HG03064 (cell line): Measurements from ENCODE around the gene DOCK2.
"Not testable (repeated sequence)": the region's sequence is repeated elsewhere in the genome, so short reads cannot be mapped to it uniquely, and the experiment has no call there.

Experiments used
- ATAC-seq: cut with Tn5 transposase; IDR thresholded peaks from one replicate; pipeline ENCODE4 v1.9.1; 2021; ENCODE audit warnings: low read depth; ENCODE audit not compliant: unreplicated experiment

DOCK2 gene

DNA sequence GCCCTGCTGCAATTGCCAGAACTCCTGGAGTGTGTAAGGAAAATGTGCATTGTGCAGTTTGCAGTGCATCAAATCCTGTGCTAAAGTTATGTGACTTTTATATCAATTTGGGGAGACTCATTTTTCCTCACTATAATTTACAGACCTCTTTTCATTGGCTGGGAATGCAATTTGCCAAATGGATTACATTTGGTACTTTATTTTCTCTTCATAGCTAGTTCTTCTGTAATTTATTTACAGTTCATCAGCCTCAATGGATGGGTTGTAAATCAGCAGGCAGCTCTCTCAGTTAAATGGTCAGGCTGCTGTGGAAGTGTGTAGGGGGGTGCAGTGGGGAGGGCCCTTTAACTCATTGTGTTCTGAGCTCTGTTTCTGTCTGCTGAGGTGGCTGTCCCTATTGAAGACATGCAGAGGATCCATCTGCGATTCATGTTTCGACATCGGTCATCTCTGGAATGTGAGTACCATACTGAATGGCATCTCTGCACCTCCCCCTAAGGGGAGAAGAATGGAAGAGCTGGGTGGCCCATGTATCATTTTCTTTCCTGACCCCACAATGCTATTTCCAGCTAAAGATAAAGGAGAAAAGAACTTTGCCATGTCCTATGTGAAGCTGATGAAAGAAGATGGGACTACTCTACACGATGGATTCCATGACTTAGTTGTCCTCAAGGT is 74.6 kb downstream of the DOCK2 start:
- ATAC-seq, result no peak

DNA sequence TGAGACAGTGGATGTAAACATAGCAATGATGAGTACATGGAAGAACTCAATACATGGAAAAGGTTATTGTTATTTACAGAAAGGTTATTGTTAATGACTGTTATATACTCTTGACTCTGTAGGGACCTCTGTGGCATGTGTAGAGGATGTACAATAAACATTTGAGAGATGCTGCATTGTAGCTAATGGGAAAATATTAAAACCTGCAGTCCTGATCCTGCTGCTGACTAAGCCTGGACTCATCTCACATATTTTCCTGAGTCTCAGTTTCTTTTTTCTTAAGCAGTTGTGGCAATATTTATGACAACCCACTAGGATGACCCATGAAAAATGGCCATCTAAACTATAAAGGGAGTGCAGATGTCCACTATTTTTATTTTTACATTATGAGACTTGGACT is 75.4 kb downstream of the DOCK2 start:
- no peak for ATAC-seq

DNA sequence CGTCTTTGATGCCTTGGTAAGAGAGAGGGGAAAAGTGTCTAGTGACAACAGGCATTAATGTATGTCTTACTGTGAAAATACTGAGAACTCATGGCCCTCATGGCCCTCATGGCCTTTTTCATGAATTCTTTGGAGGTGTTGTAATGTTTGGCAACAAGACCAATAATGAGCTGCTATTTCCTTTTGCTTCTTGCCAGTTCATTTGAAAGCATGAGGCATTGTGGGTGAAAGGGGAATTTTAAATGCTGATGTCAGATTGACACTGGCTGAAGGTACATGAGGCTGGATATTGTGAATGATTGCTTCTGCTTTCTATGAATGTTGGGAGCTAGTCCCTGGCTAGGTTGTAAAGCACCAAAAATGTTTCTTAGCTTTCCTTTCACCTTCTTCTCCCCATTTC is 79.2 kb downstream of the DOCK2 start:
- no peak for ATAC-seq

DNA sequence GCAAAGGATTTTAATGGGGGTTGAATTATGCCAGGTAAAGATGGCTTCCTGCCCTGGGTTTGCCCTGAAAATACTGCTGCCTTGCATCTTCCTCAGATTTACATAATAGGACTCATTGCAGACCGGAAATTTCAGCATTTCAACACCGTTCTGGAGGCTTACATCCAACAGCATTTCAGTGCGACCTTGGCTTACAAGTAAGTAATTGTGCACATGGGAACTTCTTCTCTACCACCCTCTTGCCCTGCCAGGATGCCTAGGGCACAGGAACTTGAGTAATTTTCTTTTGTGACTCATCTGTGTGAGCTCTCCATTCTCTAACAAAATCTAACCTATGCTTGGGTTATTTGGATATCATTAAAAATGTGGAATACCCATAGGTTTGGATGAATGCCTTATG is 80.2 kb downstream of the DOCK2 start:
- ATAC-seq, result no peak

DNA sequence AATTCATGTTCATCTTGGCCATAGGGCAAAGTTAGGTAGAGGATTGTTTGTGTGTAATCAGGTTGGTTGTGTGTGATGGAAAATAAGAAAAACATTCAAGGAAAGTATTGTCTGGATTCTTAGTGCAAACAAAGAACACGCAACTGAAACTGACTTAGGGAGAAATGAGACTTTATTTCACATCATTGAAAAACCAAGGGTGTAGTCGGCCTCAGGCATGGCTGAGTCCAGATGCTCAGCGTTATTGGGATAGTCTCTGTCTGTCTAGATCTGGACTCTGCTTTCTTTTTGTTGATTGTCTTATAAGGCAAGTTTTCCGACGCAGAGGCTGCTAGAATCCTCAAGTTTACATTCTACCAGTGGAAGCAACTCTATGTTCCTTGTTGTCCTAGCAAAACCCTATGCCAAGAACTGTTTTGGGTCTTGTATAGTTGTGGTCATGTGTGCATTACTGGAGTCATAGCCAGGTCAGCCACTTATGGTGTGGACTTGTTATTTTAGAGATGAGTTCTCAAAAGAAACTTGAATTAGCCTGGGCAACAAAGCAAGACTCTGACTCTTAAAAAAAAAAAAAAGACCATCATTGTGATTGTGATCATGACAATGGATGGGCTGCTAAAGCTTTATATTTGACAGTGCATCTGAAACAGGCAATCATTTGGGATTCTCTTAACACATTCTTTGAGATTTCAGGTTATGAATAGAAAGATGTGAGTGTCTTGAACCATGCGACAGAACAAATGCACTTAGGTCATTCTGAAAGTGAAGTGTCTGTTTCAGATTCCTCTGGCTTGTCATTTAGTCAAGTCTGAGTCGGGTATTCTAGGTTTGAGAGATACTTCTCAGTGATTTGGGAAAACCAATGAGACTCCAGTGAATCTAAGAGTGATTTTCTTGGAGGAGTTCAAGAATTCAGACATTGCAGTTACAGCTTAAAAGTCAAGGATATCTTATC is 82.6 kb downstream of the DOCK2 start:
- peak; percentile 74 for ATAC-seq

DNA sequence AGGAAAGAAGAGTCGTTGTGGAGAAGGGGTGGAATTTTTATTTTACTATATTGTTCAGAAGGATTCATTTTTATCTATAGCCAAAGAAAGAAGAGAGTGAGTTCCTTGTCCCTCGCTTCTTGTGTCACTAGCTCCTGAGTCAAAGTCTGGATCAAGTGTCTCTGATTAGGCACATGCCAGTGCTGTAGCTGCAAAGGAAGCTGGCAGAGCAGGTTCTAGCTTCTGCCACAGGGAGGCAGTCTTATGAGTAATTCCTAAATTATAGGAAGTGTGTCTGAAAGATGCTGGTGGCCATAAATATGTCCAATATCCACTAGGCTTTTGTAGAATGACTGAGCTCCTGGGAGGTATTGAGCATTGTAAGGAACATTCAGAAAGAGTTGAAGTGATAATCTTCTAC is 84.7 kb downstream of the DOCK2 start:
- ATAC-seq, result no peak

DNA sequence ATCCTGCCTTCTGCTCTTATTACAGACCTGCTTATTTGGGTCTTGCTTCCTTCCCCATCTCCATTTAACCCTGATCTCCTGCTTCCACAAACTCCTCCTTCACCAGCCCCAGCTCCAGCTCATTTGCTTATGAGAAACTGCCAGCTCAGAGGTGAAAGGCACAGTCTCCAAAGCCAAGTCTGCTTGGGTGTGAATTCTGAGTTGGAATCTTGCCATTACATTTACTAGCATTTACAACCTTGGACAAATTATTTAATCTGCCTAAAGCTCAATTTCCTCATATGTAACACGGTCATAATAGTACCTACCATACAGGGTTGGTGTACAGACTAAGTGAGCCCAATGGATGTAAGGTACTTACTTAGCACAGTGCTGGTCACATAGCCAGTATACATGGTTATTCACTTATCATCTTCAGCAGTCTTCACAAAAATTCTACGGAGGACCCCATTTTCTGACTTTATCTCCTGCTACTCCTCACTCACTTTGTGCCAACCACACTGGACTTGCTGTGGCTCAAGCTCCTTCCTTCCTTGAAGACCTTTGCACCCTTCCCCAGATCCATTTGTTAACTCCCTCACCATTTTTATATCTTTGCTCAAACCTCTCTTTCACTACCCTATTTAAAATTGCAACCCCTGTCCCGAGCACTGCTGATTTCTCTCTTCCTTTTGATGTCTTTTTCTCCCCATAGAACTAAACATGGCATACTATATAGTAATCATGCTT is 86.2 kb downstream of the DOCK2 start:
- ATAC-seq, result no peak

DNA sequence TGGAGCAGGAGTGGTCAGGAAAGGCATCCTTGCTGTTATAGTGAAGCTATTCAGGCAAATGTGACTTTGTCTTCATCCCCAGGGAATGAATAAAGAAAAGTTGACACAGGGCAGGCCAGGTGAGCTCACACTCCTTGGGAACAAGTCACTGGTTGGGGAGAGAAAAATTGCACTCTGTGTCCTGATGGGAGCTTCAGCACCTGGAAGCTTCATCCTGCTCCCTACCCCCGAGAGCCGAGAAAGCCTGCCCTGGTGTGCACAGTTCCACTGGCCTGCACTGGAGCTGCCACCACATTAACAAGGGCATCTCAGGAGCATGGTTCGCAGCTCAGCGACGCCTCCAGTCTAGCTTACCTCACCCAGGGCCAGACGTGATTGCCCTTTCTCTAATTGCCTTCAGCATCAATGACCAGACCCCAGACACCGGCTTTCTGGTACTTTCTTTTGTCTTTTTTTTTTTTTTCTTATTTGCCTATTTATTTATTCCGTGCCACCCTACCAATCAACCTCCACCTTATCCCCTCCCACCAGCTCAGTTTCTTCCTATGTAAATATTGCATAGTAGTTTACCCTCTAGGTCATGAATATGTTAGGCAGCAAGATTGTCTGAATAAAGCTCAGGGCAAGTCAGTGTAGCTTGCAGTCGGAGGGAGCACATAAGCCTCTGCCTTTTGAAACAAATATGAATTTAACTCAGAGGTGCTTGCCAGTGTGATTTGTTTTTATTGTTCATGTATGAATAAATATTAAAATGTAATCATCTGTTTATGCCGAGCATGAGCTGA is 87.4 kb downstream of the DOCK2 start:
- no peak for ATAC-seq

DNA sequence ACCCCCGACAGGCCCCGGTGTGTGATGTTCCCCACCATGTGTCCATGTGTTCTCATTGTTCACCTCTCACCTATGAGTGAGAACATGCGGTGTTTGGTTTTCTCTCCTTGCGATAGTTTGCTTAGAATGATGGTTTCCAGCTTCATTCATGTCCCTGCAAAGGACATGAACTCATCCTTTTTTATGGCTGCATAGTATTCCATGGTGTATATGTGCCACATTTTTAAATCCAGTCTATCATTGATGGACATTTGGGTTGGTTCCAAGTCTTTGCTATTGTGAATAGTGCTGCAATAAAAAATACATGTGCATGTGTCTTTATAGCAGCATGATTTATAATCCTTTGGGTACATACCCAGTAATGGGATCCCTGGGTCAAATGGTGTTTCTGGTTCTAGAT is 88.6 kb downstream of the DOCK2 start:
- ATAC-seq, result not testable (repeated sequence)

DNA sequence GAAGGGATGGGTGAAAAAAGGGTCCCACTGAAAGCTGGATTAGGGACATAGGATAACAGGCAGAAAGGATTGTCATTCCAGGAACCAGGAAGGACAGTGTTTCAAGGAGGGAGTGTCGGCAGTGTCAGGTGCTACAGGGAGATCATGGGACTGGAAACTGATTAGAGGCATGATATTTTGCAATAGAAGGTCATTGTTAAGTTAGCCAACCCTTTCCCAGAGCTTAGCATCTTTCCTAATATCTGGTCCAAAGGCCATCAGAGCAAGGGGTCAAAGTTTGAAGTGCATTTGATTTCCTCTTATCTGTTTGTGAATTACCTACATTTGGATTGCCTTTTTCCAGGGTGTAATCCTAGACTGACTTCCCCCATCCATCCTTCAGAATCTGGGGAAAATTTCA is 91.3 kb downstream of the DOCK2 start:
- no peak for ATAC-seq

DNA sequence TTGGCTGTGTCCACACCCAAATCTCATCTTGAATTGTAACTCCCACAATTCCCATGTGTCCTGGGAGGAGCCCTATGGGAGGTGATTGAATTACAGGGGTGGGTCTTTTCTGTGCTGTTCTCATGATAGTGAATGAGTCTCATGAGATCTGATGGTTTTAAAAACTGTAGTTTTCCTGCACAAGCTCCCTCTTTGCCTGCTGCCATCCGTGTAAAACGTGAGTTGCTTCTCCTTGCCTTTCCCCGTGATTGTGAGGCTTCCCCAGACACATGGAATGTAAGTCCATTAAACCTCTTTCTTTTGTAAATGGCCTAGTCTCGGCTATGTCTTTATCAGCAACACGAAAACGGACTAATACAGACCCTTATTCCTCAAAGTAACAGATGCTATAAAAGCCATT is 94.1 kb downstream of the DOCK2 start:
- no peak for ATAC-seq

DNA sequence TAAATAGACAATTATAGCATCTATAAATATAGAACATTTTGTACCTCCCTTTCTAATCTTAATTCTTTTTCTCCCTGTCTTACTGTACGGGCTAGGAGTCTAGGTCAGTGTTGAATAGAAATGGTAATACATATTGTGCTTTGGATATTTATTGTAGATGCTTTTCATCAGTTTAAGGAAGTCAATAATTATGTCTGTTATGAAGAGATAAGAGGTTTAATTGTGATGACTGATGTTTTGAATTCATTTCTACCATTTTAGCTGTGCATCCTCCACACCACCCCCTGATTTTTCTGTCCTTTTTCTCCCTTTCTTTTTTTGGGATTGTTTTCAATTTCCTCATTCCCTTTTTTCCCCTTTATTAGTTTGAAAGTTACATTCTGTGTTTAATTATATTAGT is 95.8 kb downstream of the DOCK2 start:
- no peak for ATAC-seq

DNA sequence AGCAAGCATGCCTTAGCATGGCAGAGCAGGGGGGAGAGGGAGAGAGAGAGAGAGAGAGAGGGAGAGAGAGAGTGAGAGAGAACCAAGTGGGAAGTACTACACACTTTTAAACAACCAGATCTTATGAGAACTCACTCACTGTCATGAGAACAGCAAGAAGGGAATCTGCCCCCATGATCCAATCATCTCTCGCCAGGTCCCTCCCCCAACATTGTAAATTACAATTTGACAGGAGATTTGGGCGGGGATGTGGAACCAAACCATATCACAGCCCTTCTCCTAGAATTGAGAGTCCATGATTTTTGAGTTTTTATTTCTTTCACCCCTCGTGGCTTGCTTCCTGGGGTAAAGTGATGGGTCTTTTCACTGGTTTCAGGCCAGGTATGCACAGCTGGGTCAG is 98.8 kb downstream of the DOCK2 start:
- ATAC-seq, result no peak

DNA sequence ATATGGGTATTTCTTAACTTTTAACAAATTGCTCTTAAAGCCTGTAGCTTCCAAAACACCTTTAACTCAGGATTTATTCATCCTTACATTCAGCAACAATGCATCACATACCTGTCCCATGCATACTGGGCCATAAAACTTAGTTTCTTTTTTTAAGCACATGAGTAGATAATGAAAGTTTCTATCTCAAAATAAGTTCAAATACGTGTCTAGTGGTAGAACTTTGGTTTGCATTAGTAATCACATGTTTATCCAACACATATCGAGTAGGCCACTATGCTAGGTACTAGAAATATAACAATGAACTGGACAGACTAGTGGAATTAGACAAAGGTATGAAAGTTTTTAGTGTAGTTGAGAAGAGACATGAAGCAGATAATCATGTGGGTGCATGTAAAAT is 99.6 kb downstream of the DOCK2 start:
- ATAC-seq, result no peak

DNA sequence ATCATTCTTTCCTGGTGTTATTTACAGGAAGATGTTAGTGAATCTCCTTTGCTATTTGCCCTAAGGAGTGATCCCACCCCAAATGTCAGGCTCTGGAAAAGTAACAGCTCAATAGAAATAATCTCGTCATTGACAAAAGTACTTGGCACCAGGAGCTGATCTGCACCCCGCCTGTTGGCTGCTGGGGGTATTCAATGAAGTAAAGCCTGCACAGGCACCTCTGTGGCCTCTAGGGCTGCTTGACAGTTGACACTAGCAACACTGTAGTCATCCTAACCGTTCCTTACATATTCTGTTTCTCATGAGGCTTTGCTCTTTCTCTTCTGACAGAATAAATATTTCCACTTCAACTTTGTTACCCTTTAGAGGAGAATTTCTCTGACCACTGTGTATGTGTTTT is 103.4 kb downstream of the DOCK2 start:
- ATAC-seq, result no peak

DNA sequence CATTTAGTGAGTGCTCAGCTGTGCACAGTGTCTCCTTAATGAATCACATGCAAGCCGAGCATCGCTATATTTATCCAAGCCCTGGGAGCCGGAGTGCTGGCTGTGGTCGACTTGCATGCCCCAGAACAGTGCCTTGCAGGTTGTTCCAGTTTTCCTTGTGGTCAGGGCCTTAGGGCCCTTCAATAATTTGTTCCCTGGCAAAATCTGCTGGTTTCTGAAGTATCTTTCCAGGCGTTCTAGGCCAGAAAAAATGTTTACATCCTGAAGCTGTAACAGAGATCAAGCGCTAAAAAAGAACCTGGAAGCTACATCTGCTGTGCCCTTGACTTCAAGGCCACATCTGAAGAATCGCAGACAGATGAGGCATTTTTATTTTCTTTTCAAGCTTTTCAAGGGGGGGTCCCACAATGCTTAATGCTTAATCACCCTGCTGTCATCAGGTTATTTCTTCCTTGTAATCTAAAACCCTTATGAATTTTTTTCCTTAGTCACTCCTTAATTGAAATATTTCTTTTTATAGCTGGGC is 105.8 kb downstream of the DOCK2 start:
- no peak for ATAC-seq

DNA sequence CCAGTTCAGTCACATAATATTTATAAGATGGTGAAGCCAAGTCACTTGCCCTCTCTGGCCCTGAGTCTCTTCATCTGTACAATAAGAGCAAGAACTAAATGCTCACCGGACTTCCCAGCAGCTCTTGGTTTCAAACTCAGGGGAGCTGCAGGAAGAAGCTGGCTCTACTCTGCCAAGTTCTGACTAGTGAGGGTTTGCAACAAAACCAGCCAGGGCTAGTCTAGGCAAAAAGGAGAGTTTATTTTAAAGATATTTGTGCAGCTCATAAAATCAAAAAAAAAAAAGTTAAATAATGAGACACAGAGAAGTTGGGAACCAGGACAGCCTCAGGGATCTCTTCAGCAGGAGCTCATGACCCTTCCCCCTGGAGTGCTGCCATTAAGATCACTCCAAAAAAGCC is 107.3 kb downstream of the DOCK2 start:
- ATAC-seq, result no peak

DNA sequence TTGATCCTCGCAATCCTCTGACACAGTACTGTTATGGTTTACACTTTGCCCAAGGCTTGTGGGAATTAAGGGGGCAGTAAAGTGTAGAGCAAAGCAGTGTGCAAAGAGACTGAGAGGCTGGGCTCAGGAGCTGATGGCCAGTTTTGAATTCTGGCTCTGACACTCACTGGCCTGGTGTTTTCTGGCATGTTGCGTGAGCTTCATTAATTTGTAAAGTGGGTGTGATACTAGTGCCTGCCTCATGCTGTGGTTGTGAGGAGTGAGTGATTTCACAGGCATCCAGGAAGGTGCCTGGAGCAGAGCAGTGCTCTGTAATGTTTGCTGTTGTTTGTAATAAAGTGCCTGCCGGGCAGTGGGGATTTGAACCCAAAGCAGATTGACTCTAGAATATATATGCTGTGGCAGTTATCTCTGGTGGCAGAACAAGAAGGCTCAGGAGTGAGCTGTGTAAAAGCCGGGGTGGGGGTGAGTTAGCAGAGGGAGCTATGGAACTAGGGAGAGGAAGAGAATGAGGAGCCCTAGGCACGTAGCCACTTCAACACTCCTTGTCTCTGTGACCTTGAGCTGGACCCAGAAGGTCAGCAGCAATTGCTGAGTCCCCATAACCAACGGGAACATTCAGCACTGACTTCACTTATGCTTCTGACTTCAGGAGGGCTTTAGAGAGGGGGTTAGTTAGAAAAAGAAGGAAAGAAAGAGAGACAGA is 108.5 kb downstream of the DOCK2 start:
- no peak for ATAC-seq

DNA sequence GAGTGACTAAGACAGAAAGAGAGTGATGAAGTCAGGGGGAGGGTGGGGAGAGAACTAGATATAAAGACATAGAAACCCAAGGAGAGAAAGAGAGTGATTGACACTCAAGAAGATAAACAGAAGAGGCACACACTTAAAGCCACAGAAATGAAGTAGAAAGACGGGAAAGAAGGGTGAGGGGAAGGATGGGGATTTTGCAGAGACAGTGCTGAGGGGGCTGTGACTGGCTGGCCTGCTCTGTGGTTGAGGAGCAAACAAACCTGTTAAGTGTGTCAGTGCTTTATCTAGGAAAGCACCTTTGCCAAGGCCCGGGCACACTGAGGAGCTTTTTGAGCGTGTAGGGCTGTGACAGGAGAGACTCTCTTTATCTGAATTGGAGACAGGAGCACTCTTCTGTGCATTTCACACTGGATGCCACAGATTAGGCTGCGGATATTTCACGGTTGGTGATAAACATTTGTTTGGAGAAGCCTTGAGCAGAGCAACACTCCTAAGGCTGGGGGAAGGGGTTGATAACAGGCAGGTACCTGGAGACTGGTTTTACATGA is 109.1 kb downstream of the DOCK2 start:
- no peak for ATAC-seq
